ENCODE results near the gene FILIP1L.
A peak's percentile ranks its signal among the peaks of the same experiment; 100 is the strongest.

FILIP1L gene

GRCh38 chr3:100039075-100039474 lies 75.2 kb downstream of the FILIP1L start:
- FAIRE-seq: peak; percentile 86

DNA sequence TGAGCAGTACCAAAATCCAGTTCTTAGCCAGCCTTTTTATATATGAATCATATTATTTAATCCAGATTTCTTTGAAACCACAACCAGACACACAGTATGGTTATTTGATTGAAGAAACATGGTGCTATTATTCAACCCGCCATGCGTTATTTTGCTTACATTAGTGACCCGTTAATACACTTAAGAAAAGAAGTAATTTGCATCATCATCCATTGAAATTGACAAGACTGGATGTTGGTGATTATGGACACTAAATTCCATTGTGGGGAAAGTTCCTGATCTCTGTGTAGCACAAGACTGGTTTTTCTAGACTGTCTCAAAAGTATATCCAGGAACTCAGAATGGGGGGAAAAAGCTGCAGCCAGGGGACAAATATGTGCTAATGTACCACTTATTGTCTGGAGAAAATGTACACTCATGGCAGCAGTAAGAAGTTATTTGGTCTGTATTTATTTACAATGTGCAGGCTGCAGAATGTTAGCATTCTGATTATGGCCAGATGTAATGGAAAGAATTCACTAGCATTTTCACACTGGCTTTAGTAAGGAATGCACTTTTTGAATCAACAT lies 80.3 kb downstream of the FILIP1L start:
- peak; percentile 90 for FAIRE-seq

DNA sequence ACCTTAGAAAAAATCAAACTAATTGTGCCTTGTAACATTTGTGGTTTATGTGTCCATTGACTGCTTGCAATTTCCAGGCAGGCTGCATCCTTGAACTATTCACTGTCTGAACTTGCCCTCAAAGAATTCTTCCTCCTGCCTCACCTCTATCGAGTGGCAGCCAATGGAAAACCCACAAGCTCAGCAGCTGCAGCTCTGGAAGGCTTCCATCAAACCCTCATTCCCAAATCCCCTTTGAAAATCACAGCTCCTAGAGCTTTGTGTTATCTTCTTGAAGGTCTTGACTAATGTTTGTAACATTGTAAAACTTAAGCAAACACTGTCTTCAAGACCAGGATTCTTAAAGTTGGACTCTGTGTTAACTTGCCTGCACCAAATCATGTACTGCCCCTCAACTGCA lies 81.1 kb downstream of the FILIP1L start:
- no peak for FAIRE-seq

GRCh38 chr3:100032243-100032642 lies 82.1 kb downstream of the FILIP1L start:
- FAIRE-seq: no peak

- peak; percentile 68 for FAIRE-seq
These were observed 83.3 kb downstream of the FILIP1L start for GRCh38 chr3:100030914-100031425.

DNA sequence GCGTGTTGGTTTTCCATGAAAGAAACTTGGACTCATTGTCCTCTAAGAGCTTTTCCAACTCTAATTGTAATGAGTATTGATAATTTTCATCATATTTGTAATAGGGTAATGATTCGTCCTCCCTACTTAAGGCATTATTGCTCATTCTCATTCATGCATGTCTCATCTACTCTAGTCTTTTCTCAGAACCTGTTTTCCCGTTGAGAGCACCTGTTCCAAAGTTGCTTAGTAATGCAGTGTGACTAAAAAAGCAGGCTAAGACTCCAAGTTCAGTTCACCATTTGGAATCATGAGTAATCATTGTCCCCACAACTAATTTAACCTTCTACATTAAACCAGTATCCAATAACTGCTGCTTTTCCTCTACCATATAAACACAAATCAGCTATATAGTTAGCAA lies 84.0 kb downstream of the FILIP1L start:
- peak; percentile 69 for FAIRE-seq

GRCh38 chr3:100029689-100030088 lies 84.6 kb downstream of the FILIP1L start:
- no peak for FAIRE-seq

GRCh38 chr3:100029052-100029451 lies 85.2 kb downstream of the FILIP1L start:
- peak; percentile 21 for FAIRE-seq

- FAIRE-seq: no peak
These were observed 87.0 kb downstream of the FILIP1L start for GRCh38 chr3:100027321-100027720.

DNA sequence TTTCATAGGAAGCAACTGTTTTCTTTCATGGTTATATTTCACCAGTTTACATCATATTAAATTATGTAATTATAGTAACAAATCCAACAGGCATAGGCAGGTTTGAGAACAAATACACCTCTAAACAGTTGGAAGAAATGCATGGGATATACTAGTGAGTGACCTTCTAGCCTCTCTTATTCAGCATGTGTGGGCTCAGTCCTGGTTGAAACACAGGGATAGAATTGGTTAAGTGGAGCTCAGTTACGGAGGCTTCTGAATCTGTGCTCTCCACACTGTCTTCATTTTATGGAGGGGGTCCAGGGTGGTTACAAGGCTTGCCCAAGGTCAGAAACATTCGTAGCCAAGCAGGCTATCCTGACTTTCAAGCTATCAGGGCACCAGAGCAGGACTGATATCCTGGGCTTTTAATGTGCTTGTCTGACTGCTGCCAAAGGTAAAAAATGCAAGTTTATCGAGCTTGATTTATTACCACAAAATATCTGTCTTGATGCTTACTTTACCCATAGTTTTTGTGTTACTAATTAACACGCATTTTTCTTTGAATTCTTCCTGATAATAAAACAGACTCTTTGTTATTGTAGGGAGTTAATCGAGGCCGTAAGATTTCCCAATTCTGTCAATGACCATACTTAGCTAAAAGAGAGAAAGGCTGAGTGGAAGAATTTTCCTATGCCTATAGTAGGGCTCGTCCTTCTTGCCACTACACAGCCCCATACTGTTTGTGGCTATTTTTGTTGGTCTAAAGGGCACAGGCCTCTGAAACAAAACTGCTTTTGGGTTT lies 89.6 kb downstream of the FILIP1L start:
- FAIRE-seq: no peak

GRCh38 chr3:100023595-100023994 lies 90.7 kb downstream of the FILIP1L start:
- FAIRE-seq: no peak

DNA sequence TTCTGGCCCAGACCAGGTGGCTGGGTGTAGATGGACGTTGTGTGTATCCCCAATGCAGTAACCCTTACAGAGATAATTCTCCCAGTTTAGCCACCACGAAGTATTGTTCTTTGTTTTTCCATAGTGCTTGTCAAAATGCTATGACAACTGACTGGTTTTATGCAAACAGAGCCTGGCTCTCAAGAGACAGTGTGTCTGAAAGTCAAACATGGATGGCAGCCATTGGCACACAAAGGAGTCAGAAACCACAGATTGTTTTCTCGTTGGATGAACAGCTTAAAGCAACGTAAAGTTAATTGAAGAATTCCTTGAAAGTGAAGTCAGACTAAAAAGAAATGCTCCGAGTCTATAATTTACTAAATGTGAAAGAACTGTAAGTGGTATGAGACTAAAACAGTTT lies 91.2 kb downstream of the FILIP1L start:
- FAIRE-seq: no peak

- no peak for FAIRE-seq
These were observed 91.8 kb downstream of the FILIP1L start for GRCh38 chr3:100022506-100022905.

DNA sequence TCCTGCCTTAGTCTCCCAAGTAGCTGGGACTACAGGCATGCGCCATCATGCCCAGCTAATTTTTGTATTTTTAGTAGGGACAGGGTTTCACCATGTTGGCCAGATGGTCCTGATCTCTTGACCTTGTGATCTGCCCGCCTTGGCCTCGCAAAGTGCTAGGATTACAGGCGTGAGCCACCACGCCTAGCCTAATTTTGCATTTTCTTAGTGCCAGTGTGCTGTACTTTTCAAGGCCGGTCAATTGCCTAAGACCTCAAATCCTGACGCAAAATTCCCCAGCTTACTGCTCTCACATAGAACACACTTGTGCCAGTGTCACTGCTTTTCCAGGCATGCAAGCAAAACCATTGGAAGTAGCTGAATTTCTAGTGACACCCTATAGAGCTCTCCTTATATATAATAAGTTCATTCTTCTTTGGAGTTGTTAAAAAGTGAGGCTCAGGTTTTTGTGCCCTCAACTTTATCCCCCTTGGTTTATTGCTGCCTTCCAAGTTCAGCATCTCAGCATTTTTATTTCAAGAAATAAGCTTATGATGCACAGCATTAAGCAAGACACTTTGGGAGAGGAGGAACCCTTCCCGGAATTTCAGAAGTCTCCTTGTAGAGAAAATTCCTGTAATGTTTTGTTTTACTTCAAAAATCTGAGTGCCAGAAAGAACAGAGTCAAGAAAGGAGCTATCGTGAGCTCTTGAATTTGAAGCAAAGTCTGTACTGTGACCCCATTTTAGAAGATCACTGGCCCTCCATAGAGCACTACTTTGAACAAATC lies 93.2 kb downstream of the FILIP1L start:
- no peak for FAIRE-seq

GRCh38 chr3:100019719-100020118 lies 94.6 kb downstream of the FILIP1L start:
- no peak for FAIRE-seq

DNA sequence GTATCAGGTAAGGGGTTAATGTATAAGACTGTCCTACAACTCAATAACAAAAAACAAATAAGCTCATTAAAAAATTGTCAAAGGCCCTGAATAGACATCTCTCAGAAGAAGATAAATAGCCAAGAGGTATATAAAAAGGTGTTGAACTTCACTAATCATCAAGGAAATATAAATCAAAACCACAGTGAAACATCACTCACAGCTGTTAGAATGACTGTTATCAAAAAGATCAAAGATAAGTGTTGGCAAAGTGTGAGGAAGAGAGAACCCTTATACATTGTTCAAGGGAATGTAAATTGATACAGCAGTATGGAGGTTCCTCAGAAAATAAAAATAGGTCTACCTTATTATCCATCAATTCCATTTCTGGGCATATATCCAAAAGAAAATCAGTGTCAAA lies 95.5 kb downstream of the FILIP1L start:
- FAIRE-seq: no peak

DNA sequence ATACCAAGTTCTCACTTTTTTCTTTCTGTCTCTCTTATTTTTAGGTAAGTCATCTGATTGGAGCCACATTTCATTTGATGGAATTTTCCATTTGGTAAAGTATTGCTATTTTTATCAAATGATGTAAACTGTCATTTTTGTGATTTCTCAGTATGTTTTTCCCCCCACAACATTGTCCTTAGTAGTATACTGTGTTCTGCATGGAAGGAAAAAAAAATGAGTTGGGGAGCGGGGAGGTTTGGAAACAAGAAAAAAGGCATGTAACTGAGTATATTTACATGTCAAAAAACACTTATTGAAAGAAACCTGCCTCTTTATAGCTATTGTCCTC lies 104.2 kb downstream of the FILIP1L start:
- FAIRE-seq: no peak

DNA sequence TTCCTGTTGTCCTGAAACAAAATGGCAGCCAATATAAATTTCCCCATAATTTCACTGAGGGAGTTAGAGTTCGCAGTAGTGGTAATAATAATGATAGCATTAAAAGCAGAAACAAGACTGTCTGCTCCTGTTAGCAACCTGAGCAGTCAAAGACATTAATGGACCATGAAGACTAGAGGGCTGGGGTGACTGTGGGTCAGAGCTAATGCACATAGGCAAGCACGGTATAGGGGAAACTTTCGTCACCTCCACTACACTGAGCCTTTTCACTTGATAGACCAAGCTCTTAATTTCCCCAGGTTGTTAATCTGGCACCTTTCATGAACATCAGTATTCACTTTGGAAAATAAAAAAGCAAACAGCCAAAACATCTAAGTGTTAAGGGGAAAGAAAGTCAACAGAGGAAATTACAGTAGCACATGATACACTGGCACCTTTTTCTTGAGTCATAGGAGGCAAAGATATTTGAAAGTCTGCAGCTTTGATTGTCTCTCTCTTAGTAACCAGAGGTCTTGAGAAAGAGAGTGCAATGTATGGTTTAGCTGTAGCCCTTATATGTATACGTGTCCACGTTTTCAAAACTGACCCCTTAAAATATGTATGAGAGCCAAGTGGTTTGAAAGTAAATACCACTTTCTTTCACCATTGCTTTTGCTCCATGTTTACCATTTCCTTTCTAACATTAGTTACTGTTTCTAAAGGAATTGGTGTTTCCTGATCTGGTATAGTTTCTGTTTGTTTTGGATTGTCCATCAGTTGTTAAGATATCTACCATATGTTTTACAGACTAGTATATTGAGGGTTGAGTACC lies 104.8 kb downstream of the FILIP1L start:
- FAIRE-seq: peak; percentile 91

DNA sequence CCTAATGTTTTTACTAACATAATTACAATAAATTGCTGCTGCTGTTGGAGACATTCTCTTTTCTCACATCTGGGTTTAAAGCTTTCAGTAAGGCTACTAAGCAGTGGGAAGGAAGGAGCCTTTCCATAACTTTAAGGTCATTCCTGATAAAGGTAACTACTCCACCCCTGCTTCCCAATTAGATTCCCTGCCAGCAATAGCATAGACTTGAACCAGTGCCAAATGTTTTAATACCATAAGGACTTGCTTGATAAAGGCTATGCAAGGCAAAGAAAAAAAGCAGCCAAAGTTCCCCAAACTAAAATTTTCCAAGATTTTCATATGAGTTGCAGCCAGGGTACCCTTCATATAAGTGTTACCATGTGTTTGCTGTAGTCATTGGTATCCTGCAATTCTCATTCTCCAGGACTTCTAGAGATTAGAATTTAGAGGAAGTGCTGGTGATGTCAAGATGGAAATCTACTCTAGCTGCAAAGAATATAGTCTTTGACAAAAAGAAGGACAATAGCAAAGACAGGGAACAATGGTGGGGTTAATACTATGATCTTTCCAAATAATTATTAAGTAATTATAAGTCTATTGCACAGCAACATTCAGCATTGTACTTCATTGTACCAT lies 106.1 kb downstream of the FILIP1L start:
- FAIRE-seq: peak; percentile 30

DNA sequence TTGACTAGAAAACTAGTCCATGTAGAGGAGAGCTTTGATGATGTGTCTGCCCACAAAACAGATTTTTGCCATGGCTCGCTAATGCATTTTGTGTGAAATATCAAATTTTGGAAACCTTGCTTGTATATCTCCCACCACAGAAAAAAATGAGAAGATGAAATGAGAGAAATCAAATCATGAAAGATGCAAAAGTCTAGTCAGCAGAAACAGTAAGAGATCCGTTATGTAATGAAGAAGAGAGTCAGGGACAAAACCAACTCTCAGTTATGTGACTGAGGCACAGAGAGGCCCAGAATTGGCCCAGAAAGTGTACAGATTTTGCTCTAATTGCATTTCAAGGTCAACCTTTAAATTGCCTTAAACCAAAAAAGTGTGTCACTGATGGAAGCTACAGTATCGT lies 107.0 kb downstream of the FILIP1L start:
- FAIRE-seq: no peak

GRCh38 chr3:100006570-100007271 lies 107.6 kb downstream of the FILIP1L start:
- peak; percentile 85 for FAIRE-seq

All from islet of Langerhans (tissue), 1 donor.